ENCODE data around the gene ARL5C. TPM values are rescaled to one million over a fixed set of nuclear protein-coding genes. Genes with fewer than 3 reads are reported as not detected.
A peak's percentile ranks its signal among the peaks of the same experiment; 100 is the strongest.

ARL5C gene
- total RNA-seq: under 1 TPM in 2 of 5 experiments, not detected in 3; 0.34 to 0.78 TPM
- polyA plus RNA-seq: under 1 TPM in 1 of 2 donors, not detected in 1; 0.15 TPM
- not detected for total RNA-seq

- Mint-ChIP-seq H3K27me3 (peaks cover 0 to 41% (median 22%) of the 10 kb centered on the region in 5 donors), H3K36me3 (peaks cover 0 to 1% (median 0%) of the 10 kb centered on the region in 5 donors), H3K4me1 (peaks cover 22 to 34% (median 29%) of the 10 kb centered on the region in 7 donors), H3K27ac (peak within 1 kb of the TSS in 6 of 9 donors; percentile 3 to 71 (median 50)), H3K4me3 (peak within 1 kb of the TSS; percentile 88 to 98 (median 92)), H3K9me3 (peaks cover 0 to 4% (median 0%) of the 10 kb centered on the region in 11 donors)
- H3K27me3 ChIP-seq (ENCODE audit: control insufficient read depth in 2 of 2, insufficient read depth in 2 of 2, low read length in 2 of 2): no peaks in the 10 kb centered on the region
- DNase-seq (no peak), ATAC-seq (no peak)
- H3K4me3 ChIP-seq (ENCODE audit: low read length): peak within 1 kb of the TSS; percentile 81
- ChIA-PET POLR2A (interaction anchor here (1.4 to 2.8 kb wide), 5 partner anchors 9 to 34 kb away, joined by 4 to 17 read pairs (median 8); partner anchors contain the start of gene RPL19), CTCF (interaction anchor here (0.5 to 3.7 kb wide), 8 partner anchors 8 to 182 kb away, joined by 3 to 35 read pairs (median 4); partner anchors contain the start of gene PLXDC1)
- no peaks in the 10 kb centered on the region for H3K9me3 ChIP-seq (ENCODE audit: control insufficient read depth in 2 of 3, low read length in 3 of 3)
- intact Hi-C loops (cut with micrococcal nuclease): loop anchor here in 1 of 2 donors (10.0 kb wide), 1 partner anchor 69 kb away; no protein-coding TSS in a partner anchor
- H3K36me3 ChIP-seq (ENCODE audit: control insufficient read depth in 2 of 3, insufficient read depth in 3 of 3, low read length in 3 of 3): no peaks in the 10 kb centered on the region
- H3K27ac ChIP-seq (ENCODE audit: low read depth, low read length): peak within 1 kb of the TSS; percentile 51
- peaks cover 8 to 15% of the 10 kb centered on the region in 2 donors for H3K4me1 ChIP-seq (ENCODE audit: control insufficient read depth in 2 of 2, insufficient read depth in 2 of 2, low read length in 2 of 2)
Observed at GRCh38 chr17:39165841-39166349, at the start of gene ARL5C. ARL5C (minus strand) TSS chr17:39166161; CDS start chr17:39165760, 401 bp downstream.

GRCh38 chr17:39213852-39214251, 47.9 kb upstream of the ARL5C start:
- ATAC-seq: no peak
- H3K9me3 Mint-ChIP-seq: no peaks in the 10 kb centered on the region
- no peak for DNase-seq
- Histone ChIP-seq H3K27ac (ENCODE audit: low read depth, low read length) (no peak overlapping the region), H3K9me3 (ENCODE audit: control insufficient read depth in 2 of 3, low read length in 3 of 3) (no peaks in the 10 kb centered on the region), H3K36me3 (ENCODE audit: control insufficient read depth in 2 of 3, insufficient read depth in 3 of 3, low read length in 3 of 3) (no peaks in the 10 kb centered on the region), H3K4me1 (ENCODE audit: control insufficient read depth in 2 of 2, insufficient read depth in 2 of 2, low read length in 2 of 2) (peaks cover 8 to 14% of the 10 kb centered on the region in 2 donors), H3K4me3 (ENCODE audit: low read length) (no peak overlapping the region), H3K27me3 (ENCODE audit: control insufficient read depth in 2 of 2, insufficient read depth in 2 of 2, low read length in 2 of 2) (no peaks in the 10 kb centered on the region)
- peaks cover 8 to 19% (median 12%) of the 10 kb centered on the region in 7 donors for H3K4me1 Mint-ChIP-seq
- POLR2A ChIA-PET: no interaction called here
- CTCF ChIA-PET: no interaction called here
- H3K36me3 Mint-ChIP-seq: no peaks in the 10 kb centered on the region
- intact Hi-C loops (cut with micrococcal nuclease): no loop called here
- H3K4me3 Mint-ChIP-seq: no peak overlapping the region
- peaks cover 0 to 38% (median 20%) of the 10 kb centered on the region in 5 donors for H3K27me3 Mint-ChIP-seq
- H3K27ac Mint-ChIP-seq: no peak overlapping the region

GRCh38 chr17:39212841-39213480, 47.0 kb upstream of the ARL5C start:
- Histone ChIP-seq H3K4me1 (ENCODE audit: control insufficient read depth in 2 of 2, insufficient read depth in 2 of 2, low read length in 2 of 2) (peaks cover 11 to 23% of the 10 kb centered on the region in 2 donors), H3K9me3 (ENCODE audit: control insufficient read depth in 2 of 3, low read length in 3 of 3) (no peaks in the 10 kb centered on the region), H3K4me3 (ENCODE audit: low read length) (no peak overlapping the region), H3K27me3 (ENCODE audit: control insufficient read depth in 2 of 2, insufficient read depth in 2 of 2, low read length in 2 of 2) (no peaks in the 10 kb centered on the region), H3K36me3 (ENCODE audit: control insufficient read depth in 2 of 3, insufficient read depth in 3 of 3, low read length in 3 of 3) (no peaks in the 10 kb centered on the region), H3K27ac (ENCODE audit: low read depth, low read length) (no peak overlapping the region)
- ChIA-PET POLR2A (interaction anchor here (1.0 kb wide), 1 partner anchor 19 kb away, joined by 3 read pairs; no protein-coding TSS in a partner anchor), CTCF (interaction anchor here (10.0 kb wide), 1 partner anchor 28 kb away, joined by 285 read pairs; no protein-coding TSS in a partner anchor)
- ATAC-seq (no peak), DNase-seq (no peak)
- intact Hi-C loops (cut with micrococcal nuclease): no loop called here
- Mint-ChIP-seq H3K4me1 (peaks cover 12 to 27% (median 21%) of the 10 kb centered on the region in 7 donors), H3K27me3 (peaks cover 0 to 35% (median 20%) of the 10 kb centered on the region in 5 donors), H3K9me3 (no peaks in the 10 kb centered on the region), H3K4me3 (no peak overlapping the region), H3K27ac (peak overlapping the region in 2 of 9 donors; percentile 17 to 26), H3K36me3 (no peaks in the 10 kb centered on the region)

GRCh38 chr17:39212195-39212810, 46.3 kb upstream of the ARL5C start:
- peak overlapping the region in 3 of 9 donors; percentile 51 to 53 (median 52) for H3K27ac Mint-ChIP-seq
- DNase-seq (no peak), ATAC-seq (no peak)
- ChIA-PET CTCF (interaction anchor here (10.0 kb wide), 1 partner anchor 29 kb away, joined by 285 read pairs; no protein-coding TSS in a partner anchor), POLR2A (interaction anchor here (1.0 kb wide), 1 partner anchor 20 kb away, joined by 3 read pairs; no protein-coding TSS in a partner anchor)
- Histone ChIP-seq H3K27me3 (ENCODE audit: control insufficient read depth in 2 of 2, insufficient read depth in 2 of 2, low read length in 2 of 2) (no peaks in the 10 kb centered on the region), H3K27ac (ENCODE audit: low read depth, low read length) (no peak overlapping the region), H3K4me1 (ENCODE audit: control insufficient read depth in 2 of 2, insufficient read depth in 2 of 2, low read length in 2 of 2) (peaks cover 13 to 23% of the 10 kb centered on the region in 2 donors), H3K4me3 (ENCODE audit: low read length) (no peak overlapping the region), H3K9me3 (ENCODE audit: control insufficient read depth in 2 of 3, low read length in 3 of 3) (no peaks in the 10 kb centered on the region), H3K36me3 (ENCODE audit: control insufficient read depth in 2 of 3, insufficient read depth in 3 of 3, low read length in 3 of 3) (no peaks in the 10 kb centered on the region)
- H3K36me3 Mint-ChIP-seq: no peaks in the 10 kb centered on the region
- no peaks in the 10 kb centered on the region for H3K9me3 Mint-ChIP-seq
- H3K4me1 Mint-ChIP-seq: peaks cover 13 to 29% (median 25%) of the 10 kb centered on the region in 7 donors
- H3K4me3 Mint-ChIP-seq: no peak overlapping the region
- intact Hi-C loops (cut with micrococcal nuclease): no loop called here
- H3K27me3 Mint-ChIP-seq: peaks cover 0 to 32% (median 20%) of the 10 kb centered on the region in 5 donors

- ATAC-seq (no peak), DNase-seq (no peak)
- peak overlapping the region; percentile 57 for H3K4me3 ChIP-seq (ENCODE audit: low read length)
- Mint-ChIP-seq H3K9me3 (no peaks in the 10 kb centered on the region), H3K4me3 (peak overlapping the region; percentile 11 to 85 (median 68)), H3K27me3 (peaks cover 0 to 22% (median under 1%) of the 10 kb centered on the region in 5 donors), H3K36me3 (peaks cover 0 to 2% (median under 1%) of the 10 kb centered on the region in 5 donors), H3K4me1 (peaks cover 12 to 38% (median 29%) of the 10 kb centered on the region in 7 donors), H3K27ac (peak overlapping the region in 6 of 9 donors; percentile 18 to 82 (median 58))
- peaks cover 14 to 23% of the 10 kb centered on the region in 2 donors for H3K4me1 ChIP-seq (ENCODE audit: control insufficient read depth in 2 of 2, insufficient read depth in 2 of 2, low read length in 2 of 2)
- no peaks in the 10 kb centered on the region for H3K9me3 ChIP-seq (ENCODE audit: control insufficient read depth in 2 of 3, low read length in 3 of 3)
- CTCF ChIA-PET: interaction anchor here (1.4 to 10.0 kb wide), 3 partner anchors 14 to 31 kb away, joined by 3 to 285 read pairs (median 4); no protein-coding TSS in a partner anchor
- H3K27me3 ChIP-seq (ENCODE audit: control insufficient read depth in 2 of 2, insufficient read depth in 2 of 2, low read length in 2 of 2): no peaks in the 10 kb centered on the region
- H3K36me3 ChIP-seq (ENCODE audit: control insufficient read depth in 2 of 3, insufficient read depth in 3 of 3, low read length in 3 of 3): peaks cover 0 to 1% (median 0%) of the 10 kb centered on the region in 3 experiments
- POLR2A ChIA-PET: interaction anchor here (0.8 to 11.8 kb wide), 3 partner anchors 11 to 252 kb away, joined by 3 to 144 read pairs (median 13); partner anchors contain the start of gene RPL19
- intact Hi-C loops (cut with micrococcal nuclease): no loop called here
- peak overlapping the region; percentile 19 for H3K27ac ChIP-seq (ENCODE audit: low read depth, low read length)
Observed at GRCh38 chr17:39210093-39210434, 44.1 kb upstream of the ARL5C start.

Data from naive thymus-derived CD4-positive, alpha-beta T cell (primary cell).